Lung microvascular endothelial cell (primary cell): Measurements from ENCODE around the gene MRPS35. TPM values are rescaled to one million over a fixed set of nuclear protein-coding genes. Genes with fewer than 3 reads are reported as not detected.

Experiments used
- total RNA-seq: library from RNA; depleted of rRNA; stranded (reverse); fragments of >200 nt; gene quantifications from 2 replicates; pipeline ENCODE4 v1.2.1, GENCODE V29; 2014

Gene MRPS35
- total RNA-seq, 1 donor from 2014 or later = 29.2 TPM

Other genes starting within 250 kb of the MRPS35 start
- gene PPFIBP1, start 186.6 kb upstream of the MRPS35 start, total RNA-seq = 301 and 612 TPM in 2 replicates
- 3.5 and 13.5 TPM in 2 replicates for gene REP15, start 14.4 kb upstream of the MRPS35 start, total RNA-seq
- gene KLHL42, start 69.4 kb downstream of the MRPS35 start, total RNA-seq = 12.0 and 13.3 TPM in 2 replicates
- not detected in 2 replicates for gene MANSC4, start 69.4 kb downstream of the MRPS35 start, total RNA-seq